Hair follicle dermal papilla cell (primary cell): ENCODE results near the gene SERINC2. TPM values are rescaled to one million over a fixed set of nuclear protein-coding genes. Genes with fewer than 3 reads are reported as not detected.

Experiments used
- total RNA-seq: library from RNA; depleted of rRNA; stranded (reverse); fragments of >200 nt; gene quantifications from 2 replicates; pipeline ENCODE4 v1.2.3, GENCODE V29; 2012

Gene SERINC2
- 4.9 and 8.5 TPM in 2 replicates for total RNA-seq

GRCh38 chr1:31412732-31413404, at the start of gene SERINC2:
SERINC2 (plus strand) TSS chr1:31413213; CDS start chr1:31413266, 53 bp downstream.

DNA sequence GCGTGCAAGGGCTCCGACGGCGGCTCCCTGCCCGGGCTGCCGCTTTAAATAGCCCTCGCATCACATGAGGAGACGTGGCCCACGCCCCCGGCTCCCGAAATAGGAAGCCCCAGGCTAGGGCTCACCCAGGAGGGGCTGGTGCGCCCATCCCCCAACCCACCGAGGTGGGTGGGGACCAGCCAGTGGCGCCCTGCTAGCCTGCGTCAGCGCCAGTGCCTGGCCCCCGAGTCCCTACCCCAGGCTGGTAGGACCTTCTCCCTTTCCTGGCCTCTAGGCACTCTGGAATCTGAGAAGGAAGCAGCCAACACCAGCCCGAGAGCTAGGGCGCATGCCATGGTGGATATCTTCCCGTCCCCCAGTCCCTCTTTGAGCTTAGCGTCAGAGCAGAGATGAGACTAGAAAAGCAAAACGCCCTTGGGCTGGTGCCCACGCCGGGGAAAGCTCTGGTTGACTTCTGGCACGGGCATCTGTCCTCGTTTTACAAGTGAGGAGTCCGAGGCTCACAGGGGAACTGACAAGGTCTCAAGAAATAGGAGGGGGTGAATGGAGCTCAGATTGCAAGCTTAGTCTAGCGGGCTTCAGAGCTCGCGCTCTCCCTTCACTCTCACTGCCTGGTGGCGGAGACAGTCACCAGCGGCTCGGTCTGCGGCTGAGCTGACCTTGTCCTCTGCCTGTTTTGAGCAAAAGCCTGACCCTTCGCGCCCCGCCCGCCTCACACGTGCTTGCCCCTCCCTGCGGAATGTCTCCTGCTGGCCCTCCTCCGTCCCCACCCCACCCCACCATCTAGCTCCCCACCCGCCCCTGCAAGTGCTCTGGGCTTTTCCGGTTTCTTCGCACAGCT, 39.7 kb upstream of the SERINC2 start, which contains the start of gene FABP3:
Gene FABP3 (minus strand): TSS at position 21 of the 841 bp plus-strand sequence. CDS start 62 bp downstream, outside the sequence.

Other genes starting within 250 kb of the SERINC2 start
- gene NKAIN1, start 173.3 kb upstream of the SERINC2 start, total RNA-seq: 0.24 TPM in 1 of 2 replicates, not detected in the other
- 59.1 and 67.0 TPM in 2 replicates for gene SNRNP40, start 116.4 kb upstream of the SERINC2 start, total RNA-seq
- gene ZCCHC17, start 116.2 kb upstream of the SERINC2 start, total RNA-seq: 20.9 and 25.5 TPM in 2 replicates
- 146 and 154 TPM in 2 replicates for gene FABP3, start 40.1 kb upstream of the SERINC2 start, total RNA-seq
- 1.6 and 3.2 TPM in 2 replicates for gene TINAGL1, start 163.3 kb downstream of the SERINC2 start, total RNA-seq
- gene HCRTR1, start 204.5 kb downstream of the SERINC2 start, total RNA-seq: not detected in 2 replicates
- gene PEF1, start 231.7 kb downstream of the SERINC2 start, total RNA-seq: 85.5 and 94.8 TPM in 2 replicates